ENCODE results near the gene PKP1.
A peak's percentile ranks its signal among the peaks of the same experiment; 100 is the strongest.
"Not testable (repeated sequence)": the region's sequence is repeated elsewhere in the genome, so short reads cannot be mapped to it uniquely, and the experiment has no call there.

Gene PKP1, protein sequence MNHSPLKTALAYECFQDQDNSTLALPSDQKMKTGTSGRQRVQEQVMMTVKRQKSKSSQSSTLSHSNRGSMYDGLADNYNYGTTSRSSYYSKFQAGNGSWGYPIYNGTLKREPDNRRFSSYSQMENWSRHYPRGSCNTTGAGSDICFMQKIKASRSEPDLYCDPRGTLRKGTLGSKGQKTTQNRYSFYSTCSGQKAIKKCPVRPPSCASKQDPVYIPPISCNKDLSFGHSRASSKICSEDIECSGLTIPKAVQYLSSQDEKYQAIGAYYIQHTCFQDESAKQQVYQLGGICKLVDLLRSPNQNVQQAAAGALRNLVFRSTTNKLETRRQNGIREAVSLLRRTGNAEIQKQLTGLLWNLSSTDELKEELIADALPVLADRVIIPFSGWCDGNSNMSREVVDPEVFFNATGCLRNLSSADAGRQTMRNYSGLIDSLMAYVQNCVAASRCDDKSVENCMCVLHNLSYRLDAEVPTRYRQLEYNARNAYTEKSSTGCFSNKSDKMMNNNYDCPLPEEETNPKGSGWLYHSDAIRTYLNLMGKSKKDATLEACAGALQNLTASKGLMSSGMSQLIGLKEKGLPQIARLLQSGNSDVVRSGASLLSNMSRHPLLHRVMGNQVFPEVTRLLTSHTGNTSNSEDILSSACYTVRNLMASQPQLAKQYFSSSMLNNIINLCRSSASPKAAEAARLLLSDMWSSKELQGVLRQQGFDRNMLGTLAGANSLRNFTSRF

DNA sequence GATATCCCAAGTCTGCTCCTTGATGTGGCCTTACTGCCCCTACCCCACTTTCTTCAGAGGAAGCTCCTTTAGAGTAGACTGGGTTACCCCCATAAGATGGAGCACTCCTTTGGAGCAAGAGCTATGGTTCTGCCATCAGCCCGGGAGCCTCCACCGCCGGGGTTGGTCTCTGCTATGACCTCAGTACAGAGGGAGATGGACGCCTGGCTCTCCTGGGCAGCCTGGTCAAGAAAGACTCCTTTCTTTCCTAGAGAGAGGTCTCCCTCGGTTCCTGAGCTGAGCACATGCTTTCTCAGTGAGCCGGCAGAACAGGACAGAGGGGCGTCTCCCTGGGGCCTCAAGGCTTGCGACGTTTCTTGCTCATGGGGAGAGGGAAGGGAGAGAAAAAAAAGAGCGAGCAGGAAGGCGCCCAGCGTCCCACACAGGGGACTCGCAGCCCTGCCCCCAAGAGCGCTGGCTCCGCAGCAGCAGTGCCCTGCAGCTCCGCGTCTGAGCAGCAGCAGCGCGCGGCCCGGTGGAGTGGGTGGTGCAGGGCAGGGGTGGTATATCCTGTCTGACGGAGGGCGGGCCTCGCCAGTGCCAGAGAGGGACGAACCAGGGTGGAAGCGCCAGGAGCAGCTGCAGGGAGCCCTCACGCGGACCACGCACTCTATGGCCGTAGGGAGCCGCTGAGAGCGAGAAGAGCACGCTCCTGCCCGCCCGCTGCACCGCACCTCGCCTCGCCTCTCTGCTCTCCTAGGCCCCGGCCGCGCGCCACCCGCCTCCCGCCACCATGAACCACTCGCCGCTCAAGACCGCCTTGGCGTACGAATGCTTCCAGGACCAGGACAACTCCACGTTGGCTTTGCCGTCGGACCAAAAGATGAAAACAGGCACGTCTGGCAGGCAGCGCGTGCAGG is at the start of gene PKP1:
Gene PKP1, plus strand, starts transcription at position 576 of the 899 bp plus-strand sequence. Its CDS starts 197 bp downstream, at position 773.
- DNase-seq (ENCODE audit: low read depth in 1 of 2, low spot score in 1 of 2) = peak in 1 of 2 donors; percentile 9

DNA sequence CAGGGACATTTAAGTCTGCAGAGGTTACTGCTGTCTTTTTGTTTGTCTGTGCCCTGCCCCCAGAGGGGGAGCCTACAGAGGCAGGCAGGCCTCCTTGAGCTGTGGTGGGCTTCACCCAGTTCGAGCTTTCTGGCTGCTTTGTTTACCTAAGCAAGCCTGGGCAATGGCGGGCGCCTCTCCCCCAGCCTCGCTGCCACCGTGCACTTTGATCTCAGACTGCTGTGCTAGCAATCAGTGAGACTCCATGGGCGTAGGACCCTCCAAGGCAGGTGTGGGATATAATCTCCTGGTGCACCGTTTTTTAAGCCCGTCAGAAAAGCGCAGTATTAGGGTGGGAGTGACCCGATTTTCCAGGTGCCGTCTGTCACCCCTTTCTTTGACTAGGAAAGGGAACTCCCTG is 43.7 kb upstream of the PKP1 start:
- DNase-seq (ENCODE audit: low read depth in 1 of 2, low spot score in 1 of 2) = not testable (repeated sequence)

DNA sequence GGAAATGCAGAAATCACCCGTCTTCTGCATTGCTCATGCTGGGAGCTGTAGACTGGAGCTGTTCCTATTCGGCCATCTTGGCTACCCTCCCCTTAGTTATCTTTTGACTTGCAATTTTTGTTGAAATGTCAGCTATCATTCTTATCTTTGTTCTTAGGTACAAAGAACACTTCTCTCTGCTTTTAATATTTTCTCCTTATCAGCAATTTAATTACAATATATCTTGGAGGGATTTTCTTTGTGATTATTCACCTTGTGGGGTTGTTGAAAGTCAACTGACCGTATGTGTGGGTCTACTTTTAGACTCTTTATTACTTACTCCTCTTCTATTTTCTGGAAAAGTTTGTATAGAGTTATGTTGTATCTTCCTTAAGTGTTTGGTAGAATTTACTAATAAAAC is 43.1 kb upstream of the PKP1 start:
- DNase-seq (ENCODE audit: low read depth in 1 of 2, low spot score in 1 of 2) = no peak

DNA sequence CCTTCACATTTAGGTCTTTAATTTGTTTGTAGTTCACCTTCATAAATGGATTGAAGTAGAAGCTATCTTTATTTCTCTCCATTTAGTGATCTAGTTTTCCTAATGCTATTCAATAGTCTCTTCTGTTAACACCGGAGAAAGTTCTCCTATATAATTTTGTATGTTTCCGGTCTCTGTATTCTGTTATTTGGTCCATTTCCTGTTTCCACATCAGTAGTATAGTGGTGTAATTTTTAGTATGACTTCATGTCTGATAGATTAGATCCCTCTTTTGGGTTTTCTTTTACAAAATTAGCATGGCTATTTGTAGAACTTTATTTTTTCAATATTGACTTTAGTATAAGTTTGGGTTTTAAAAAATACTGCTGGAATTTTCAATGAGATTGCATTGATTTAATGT is 41.6 kb upstream of the PKP1 start:
- DNase-seq (ENCODE audit: low read depth in 1 of 2, low spot score in 1 of 2) = no peak

DNA sequence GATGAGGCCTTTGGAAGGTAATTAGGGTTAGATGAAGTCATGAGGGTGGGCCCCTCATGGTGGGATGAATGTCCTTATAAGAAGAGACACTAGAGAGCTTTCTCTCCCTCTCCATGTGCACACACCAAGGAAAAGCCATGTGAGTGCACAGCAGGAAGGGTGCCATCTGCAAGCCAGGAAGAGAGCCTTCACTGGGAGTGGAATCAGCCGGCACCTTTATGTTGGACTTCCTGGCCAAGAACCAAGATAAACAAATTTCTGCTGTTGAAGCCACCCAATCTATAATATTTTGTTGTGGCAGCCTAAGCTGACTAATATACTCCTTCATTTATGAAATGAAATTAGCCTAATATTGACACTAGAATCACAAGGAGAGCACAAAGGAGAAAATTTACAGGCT is 38.2 kb upstream of the PKP1 start:
- no peak for DNase-seq (ENCODE audit: low read depth in 1 of 2, low spot score in 1 of 2)

DNA sequence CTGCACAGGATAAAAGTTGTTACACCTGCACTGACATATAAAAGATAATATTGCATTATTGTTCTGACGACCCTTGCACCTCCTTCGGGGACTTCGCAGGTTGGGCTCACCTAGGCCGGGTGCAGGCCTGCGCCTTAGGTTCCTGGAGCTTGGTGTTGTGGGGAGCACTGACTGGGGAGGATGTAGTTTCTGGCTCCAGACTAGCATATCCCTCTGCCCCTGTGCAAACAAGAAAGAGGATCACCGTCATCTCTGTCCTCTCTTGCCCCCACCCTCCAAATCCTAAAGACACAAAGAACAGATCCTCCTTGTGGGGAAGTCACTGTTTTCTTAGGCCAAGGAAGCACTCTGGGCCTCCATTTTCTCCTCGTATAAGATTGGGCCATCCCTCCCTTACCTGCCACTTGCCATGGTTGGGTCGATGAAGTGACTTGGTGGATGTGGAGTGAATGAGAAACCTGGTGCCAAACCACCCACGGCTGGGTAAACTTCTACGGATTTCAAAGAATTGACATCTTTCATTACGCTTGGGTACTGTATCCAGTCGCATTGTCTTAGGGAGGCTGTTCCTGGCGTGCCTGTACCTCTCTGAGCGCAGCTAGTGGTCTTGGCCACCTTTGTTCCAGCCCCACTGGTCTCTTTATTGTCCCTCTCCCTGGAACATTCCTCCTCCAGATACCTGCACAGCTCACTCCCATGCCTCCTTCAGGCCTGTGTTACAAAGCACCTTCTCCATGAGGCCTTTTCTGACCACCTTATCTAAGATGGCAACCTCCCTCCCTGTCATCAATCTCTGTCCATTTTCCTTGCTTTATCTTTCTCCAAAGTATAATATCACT is 34.4 kb upstream of the PKP1 start:
- DNase-seq (ENCODE audit: low read depth in 1 of 2, low spot score in 1 of 2) = no peak

DNA sequence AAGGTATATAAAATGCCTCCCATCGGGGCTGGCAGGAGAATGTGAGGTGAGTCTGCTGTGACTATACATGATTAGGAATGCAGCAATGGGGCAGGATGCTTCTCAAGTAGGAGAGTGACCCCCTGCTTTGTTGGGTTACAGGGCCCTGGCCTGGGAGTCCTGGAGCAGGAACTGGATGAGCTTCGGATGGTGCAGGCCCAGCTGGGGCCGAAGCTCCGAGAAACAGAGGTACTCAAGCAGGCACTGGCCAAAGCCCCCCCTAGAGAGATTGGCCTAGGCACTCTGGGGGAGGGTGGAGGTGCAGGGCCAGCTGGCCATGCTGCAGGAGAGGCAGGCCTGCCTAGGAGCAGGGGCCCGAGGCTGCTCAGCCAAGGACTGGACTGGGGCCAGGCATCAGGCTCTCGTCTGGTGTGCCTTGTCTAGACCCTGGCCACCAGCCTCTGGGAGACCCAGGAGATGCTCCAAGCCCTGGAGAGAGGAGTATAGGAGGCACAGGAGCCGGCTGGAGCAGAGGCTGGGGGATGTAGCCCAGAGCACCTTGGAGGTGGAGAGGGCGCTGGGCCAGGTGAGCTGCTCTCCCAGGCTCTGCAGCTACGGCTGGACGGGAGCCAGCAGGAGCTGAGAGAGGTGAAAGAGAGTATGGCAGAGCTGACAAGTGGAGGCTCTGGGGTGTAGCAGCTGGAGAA is 32.8 kb upstream of the PKP1 start:
- no peak for DNase-seq (ENCODE audit: low read depth in 1 of 2, low spot score in 1 of 2)

DNA sequence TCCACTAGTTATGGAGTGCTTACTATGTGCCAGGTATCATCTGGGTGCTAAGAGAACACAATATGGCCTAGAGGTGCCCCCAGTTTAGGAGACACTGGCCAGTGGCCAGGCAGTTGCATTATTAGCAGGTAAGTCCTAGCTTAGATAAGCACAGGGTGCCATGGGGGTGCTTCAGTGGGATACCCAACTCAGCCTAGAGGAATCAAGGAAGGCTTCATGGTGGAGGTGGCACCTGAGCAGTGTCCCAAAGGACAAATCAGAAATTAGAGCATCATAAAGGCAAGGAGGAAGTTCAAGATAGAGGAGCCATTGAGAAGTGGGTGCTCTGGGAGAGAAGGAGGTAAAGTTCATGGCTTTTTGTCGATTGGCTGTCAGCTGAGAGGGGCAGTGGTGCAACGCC is 31.9 kb upstream of the PKP1 start:
- no peak for DNase-seq (ENCODE audit: low read depth in 1 of 2, low spot score in 1 of 2)

DNA sequence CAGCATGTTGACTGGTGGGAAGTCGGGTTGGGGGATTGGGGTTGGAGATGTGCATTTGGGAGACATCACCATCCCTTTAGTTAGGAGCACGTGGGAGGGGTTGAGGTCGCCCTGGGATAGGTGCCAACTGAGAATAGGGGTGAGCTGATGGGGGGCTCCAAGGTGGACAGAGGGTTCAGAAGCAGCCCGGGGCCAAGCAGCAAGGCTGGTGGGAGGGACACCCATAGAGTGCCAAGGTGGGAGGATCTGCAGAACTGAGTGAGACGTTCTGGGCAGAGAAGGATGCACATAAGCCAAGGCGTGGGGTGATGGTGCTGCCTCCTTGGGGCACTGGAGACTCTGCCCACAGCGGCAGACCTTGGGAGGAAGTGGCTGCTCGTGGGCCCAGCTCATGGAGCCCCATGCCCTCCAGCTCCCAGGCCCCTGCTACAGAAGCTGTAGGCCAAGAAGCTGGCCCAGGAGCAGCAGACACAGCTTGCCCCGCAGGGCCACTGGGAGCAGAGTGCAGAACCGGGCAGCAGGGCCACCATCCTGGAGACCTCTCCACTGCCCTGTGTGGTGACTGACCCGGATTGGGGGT is 31.4 kb upstream of the PKP1 start:
- no peak for DNase-seq (ENCODE audit: low read depth in 1 of 2, low spot score in 1 of 2)

DNA sequence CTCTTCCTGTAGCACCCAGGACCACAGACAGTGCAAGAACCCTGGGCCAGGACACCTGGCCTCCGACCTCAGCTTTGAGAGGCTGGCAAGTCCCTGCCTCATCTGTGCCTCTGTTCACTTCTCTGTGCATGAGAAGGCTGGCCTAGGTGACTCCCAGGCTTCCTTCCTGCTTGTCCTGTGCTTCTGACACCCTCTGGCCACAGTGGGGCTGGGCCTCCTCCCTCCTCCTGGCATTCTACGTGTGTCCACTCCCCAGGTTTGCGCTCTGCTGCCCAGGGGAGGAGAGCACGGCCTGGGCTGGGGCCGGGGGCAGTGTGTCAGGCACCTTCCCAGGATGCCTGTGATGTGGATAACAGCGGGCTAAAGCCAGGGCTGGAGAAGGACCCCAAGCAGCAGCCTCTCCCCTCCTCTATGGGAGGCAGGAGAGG is 30.3 kb upstream of the PKP1 start:
- no peak for DNase-seq (ENCODE audit: low read depth in 1 of 2, low spot score in 1 of 2)

DNA sequence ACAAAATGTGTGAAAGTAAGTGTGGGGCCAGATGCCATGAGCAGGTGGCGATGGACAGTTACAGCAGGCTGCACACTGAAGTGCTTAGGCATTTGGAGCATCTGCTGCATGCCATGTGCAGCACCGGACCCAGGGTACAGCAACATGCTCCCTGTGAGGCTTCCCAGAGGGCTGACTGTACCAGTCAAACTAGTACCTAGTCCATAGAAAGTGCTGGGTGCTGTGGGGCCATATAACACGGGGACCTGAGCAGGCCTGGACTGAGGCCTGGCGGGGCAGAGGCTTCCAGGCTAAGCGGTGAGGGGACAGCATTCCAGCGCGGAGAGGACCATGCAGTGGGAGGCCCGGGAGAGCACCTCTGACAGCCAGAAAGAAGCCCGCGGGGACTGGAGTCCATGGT is 29.9 kb upstream of the PKP1 start:
- DNase-seq (ENCODE audit: low read depth in 1 of 2, low spot score in 1 of 2) = no peak

DNA sequence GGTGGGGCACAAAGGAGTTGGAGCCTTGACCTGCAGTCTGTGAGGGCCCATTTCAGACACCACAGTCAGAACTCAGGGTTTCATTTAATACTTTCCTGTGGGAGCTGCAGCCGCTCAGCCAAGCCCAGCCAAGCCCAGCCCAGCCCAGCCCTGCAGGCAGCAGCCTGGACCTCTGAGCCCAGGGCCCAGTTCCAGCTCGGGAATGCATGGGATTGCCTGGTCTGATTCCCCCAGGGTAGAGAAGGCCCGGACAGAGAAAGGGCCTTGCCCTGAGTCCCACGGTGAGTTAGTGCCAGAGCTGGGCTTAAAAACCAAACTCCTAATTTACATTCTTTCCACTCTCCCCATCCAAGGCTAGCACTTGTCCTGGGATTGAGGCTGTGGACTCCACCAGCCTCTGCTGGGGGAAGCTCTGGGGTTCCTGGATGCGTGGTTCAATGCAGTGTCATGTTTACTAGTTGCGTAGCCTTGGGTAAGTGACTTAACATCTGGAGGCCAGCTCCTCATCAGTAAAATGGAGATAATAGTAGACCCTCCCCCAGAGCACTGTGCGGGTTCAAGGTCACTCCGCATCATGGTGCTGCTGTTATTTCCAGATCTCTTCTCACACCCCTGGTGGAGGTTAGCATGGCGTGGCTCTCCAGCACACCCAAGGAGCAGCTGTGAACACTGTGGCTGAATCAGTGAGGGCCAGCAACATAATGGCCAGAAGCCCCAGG is 29.2 kb upstream of the PKP1 start:
- no peak for DNase-seq (ENCODE audit: low read depth in 1 of 2, low spot score in 1 of 2)

DNA sequence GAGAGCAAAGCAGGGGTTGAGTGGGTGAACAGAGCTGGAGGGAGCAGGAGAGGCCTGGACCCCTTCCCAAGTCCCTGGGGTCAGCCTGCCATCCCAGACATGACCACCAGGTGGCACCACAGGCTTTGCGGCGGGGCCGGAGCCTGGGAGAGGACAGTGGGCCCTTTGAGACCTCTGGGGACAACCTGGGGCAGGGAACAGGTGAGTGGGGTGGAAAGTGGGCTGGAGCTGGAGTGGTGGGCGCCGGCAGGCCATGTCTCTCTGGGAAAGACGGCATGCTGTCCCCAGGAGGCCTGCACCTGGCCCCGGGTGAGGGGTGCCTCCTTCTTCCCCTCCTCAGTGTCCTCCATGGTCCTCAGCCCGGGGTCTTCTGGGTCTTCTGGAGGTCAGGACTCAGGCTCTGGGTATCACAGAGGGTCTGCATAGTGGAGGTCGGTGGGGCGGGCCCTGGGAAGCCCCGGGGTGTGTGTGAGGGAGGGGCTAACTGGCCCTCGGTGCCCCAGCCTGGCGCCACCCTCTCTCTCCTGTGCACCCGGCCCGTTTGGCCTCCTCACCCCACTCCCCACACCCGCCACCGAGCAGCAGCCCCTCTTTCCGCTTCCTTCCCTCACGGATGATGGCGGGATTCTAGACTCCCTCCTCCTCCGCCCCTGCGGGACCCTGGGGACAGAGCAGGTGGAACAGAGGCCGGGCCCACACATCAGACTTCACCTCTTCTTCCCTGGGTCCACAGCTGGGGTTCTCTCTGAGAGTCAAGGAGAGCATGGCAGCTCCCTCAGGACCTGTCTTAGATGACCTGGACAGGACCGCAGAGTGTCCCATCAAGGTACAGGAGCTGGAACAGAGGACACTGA is 28.5 kb upstream of the PKP1 start:
- DNase-seq (ENCODE audit: low read depth in 1 of 2, low spot score in 1 of 2) = peak; percentile 44 to 49

DNA sequence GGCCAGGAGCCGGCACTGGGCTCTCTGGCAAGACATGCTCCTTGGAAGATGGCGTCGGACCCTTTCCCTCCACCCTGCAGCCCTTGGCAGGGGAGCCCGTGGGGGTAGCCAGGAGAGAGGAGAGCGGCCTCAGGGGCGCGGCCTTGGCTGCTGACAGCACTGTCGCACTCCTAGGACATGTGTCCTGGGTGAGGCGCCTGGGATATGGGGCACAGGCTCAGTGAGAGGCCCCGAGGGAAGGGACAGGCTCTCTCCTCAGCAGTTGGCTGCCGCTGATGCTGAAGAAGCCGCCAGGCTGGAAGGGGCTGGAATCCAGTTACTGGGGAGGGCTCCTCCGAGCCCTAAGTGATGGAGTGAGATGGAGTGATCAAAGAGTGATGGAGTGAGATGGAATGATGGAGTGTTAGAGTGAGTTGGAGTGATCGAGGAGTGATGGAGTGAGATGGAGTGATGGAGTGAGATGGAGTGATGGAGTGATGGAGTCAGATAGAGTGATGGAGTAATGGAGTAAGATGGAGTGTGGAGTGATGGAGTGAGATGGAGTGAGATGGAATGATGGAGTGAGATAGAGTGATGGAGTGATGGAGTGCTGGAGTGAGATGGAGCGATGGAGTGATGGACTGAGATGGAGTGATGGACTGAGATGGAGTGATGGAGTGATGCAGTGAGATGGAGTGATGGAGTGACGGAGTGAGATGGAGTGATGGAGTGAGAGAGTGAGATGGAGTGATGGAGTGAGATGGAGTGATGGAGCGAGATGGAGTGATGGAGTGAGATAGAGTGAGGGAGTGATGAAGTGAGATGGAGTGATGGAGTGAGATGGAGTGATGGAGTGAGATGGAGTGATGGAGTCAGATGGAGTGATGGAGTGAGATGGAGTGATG is 27.6 kb upstream of the PKP1 start:
- no peak for DNase-seq (ENCODE audit: low read depth in 1 of 2, low spot score in 1 of 2)

DNA sequence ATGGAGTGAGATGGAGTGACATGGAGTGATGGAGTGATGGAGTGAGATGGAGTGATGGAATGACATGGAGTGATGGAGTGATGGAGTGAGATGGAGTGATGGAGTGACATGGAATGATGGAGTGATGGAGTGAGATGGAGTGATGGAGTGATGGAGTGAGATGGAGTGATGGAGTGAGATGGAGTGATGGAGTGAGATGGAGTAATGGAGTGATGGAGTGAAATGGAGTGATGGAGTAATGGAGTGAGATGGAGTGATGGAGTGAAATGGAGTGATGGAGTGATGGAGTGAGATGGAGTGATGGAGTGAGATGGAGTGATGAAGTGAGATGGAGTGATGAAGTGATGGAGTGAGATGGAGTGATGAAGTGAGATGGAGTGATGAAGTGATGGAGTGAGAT is 25.2 kb upstream of the PKP1 start:
- not testable (repeated sequence) for DNase-seq (ENCODE audit: low read depth in 1 of 2, low spot score in 1 of 2)

DNA sequence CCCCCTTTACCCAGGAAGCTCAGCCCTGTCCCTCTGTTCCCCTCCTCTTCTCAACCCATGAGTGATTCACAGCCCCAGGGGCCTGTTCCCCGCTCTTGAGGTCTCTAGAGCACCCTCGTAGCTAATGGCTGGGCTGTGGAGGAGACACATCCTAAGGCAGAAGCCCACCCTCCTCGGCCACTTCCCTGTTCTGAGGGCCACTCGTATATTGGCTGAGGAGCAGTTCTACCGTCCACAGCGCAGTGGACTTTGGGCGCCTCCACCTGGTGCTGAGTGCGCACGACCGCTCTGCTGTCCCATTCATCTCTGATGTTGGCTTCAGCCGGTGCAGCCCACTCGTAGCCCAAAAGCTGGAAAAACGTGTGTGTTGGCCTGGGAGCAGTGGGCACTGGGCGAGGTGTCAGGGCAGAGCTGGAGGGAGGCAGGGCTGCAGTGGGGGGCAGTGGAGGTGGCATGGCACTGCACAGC is 24.5 kb upstream of the PKP1 start:
- DNase-seq (ENCODE audit: low read depth in 1 of 2, low spot score in 1 of 2) = no peak
